CD14-positive monocyte (primary cell): ENCODE data around the gene PFDN1. TPM values are rescaled to one million over a fixed set of nuclear protein-coding genes. Genes with fewer than 3 reads are reported as not detected.
A peak's percentile ranks its signal among the peaks of the same experiment; 100 is the strongest.

ENCODE experiments used
- DNase-seq, 3 donors: peaks; one replicate each; pipeline ENCODE4 v3.0.0-alpha.2; 2011 to 2022
- H2AFZ ChIP-seq: 2 replicates; pipeline ENCODE4 v1.6.0; 2012; ENCODE audit warnings: mild to moderate bottlenecking, low read depth, low read length, inconsistent platforms; ENCODE audit not compliant: insufficient read depth, poor library complexity, severe bottlenecking
- H3K27ac ChIP-seq, 2 donors: 1 replicate in 1 of 2; 2 replicates in 1 of 2; pipeline ENCODE4 v1.5.1; 2012 to 2013; ENCODE audit warnings: low read length in 2 of 2, control low read depth in 1 of 2, inconsistent platforms in 1 of 2, low read depth in 1 of 2, mild to moderate bottlenecking in 1 of 2
- H3K27me3 ChIP-seq, 2 donors: one replicate each; pipeline versions ENCODE4 v1.6.0 to v1.6.1; 2011 to 2013; ENCODE audit warnings: low read length in 2 of 2; ENCODE audit not compliant: control insufficient read depth in 2 of 2, insufficient read depth in 2 of 2
- H3K36me3 ChIP-seq, 2 donors: replicated peaks in 1 of 2; 1 replicate in 1 of 2; 2 replicates in 1 of 2; pipeline versions ENCODE4 v1.5.1 to v1.6.1; 2012 to 2013; ENCODE audit warnings: low read length in 2 of 2, control low read depth in 1 of 2, inconsistent platforms in 1 of 2, mild to moderate bottlenecking in 1 of 2; ENCODE audit not compliant: insufficient read depth in 2 of 2, control insufficient read depth in 1 of 2
- H3K4me1 ChIP-seq, 2 donors: 1 replicate in 1 of 2; 2 replicates in 1 of 2; pipeline versions ENCODE4 v1.5.1 to v1.6.1; 2012 to 2013; ENCODE audit warnings: low read length in 2 of 2, control low read depth in 1 of 2, inconsistent platforms in 1 of 2, mild to moderate bottlenecking in 1 of 2, moderate library complexity in 1 of 2; ENCODE audit not compliant: insufficient read depth in 2 of 2, control insufficient read depth in 1 of 2
- H3K4me2 ChIP-seq: replicated peaks from 2 replicates; pipeline ENCODE3; 2012; ENCODE audit warnings: low read length, moderate library complexity, mild to moderate bottlenecking; ENCODE audit not compliant: poor library complexity, severe bottlenecking; ENCODE audit errors: extremely low read depth
- H3K4me3 ChIP-seq, 3 experiments: fragments of 200-600 bp in 1 of 3; sonication (generic) in 1 of 3; replicated peaks in 1 of 3; 1 replicate in 2 of 3; 2 replicates in 1 of 3; pipeline ENCODE4 v1.5.1; 2011 to 2013; ENCODE audit warnings: low read length in 3 of 3, mild to moderate bottlenecking in 3 of 3, control low read depth in 2 of 3, low read depth in 2 of 3, inconsistent platforms in 1 of 3, moderate library complexity in 1 of 3
- H3K79me2 ChIP-seq: 2 replicates; pipeline ENCODE4 v1.6.0; 2012; ENCODE audit warnings: mild to moderate bottlenecking, control low read depth, inconsistent platforms, low read length, moderate library complexity; ENCODE audit not compliant: insufficient read depth
- H3K9ac ChIP-seq: 2 replicates; pipeline ENCODE4 v1.6.0; 2017; ENCODE audit warnings: low read length, mild to moderate bottlenecking; ENCODE audit not compliant: insufficient read depth, poor library complexity, severe bottlenecking
- H3K9me3 ChIP-seq, 2 donors: replicated peaks in 1 of 2; 1 replicate in 1 of 2; 2 replicates in 1 of 2; pipeline versions ENCODE4 v1.5.1 to v1.6.1; 2012 to 2013; ENCODE audit warnings: low read length in 2 of 2, control low read depth in 1 of 2; ENCODE audit not compliant: control insufficient read depth in 1 of 2, insufficient read depth in 1 of 2
- H4K20me1 ChIP-seq: 2 replicates; pipeline ENCODE4 v1.6.0; 2012; ENCODE audit warnings: mild to moderate bottlenecking, low read length, control low read depth, moderate library complexity; ENCODE audit not compliant: insufficient read depth
- H3K27ac Mint-ChIP-seq, 7 donors: one replicate each; pipeline ENCODE4 v1.8.0; 2020; ENCODE audit warnings: mild to moderate bottlenecking in 7 of 7, mixed read lengths in 7 of 7, moderate library complexity in 6 of 7, inconsistent platforms in 2 of 7
- H3K27me3 Mint-ChIP-seq, 3 donors: one replicate each; pipeline ENCODE4 v1.8.0; 2021 to 2022; ENCODE audit warnings: low read depth in 3 of 3, mild to moderate bottlenecking in 3 of 3, mixed read lengths in 3 of 3, moderate library complexity in 3 of 3, inconsistent platforms in 1 of 3
- H3K36me3 Mint-ChIP-seq, 2 donors: one replicate each; pipeline ENCODE4 v1.8.0; 2020; ENCODE audit warnings: mixed read lengths in 2 of 2, inconsistent platforms in 1 of 2, mild to moderate bottlenecking in 1 of 2
- H3K4me1 Mint-ChIP-seq: one replicate; pipeline ENCODE4 v1.8.0; 2020; ENCODE audit warnings: mild to moderate bottlenecking, mixed read lengths
- H3K4me3 Mint-ChIP-seq, 2 donors: one replicate each; pipeline ENCODE4 v1.8.0; 2020; ENCODE audit warnings: mild to moderate bottlenecking in 2 of 2, mixed read lengths in 2 of 2, moderate library complexity in 1 of 2
- H3K9me3 Mint-ChIP-seq, 7 donors: one replicate each; pipeline ENCODE4 v1.8.0; 2020 to 2022; ENCODE audit warnings: mixed read lengths in 7 of 7, mild to moderate bottlenecking in 6 of 7, moderate library complexity in 6 of 7, inconsistent platforms in 2 of 7
- CTCF ChIP-seq: fragments of 200-600 bp; IDR thresholded peaks from one replicate; pipeline ENCODE4 v1.8.0; 2022; ENCODE audit warnings: antibody characterized with exemption, mild to moderate bottlenecking
- WGBS: methylation state at CpG from one replicate; pipeline ENCODE4 v1.1.5; 2013; ENCODE audit warnings: missing lambda C conversion rate; ENCODE audit not compliant: insufficient coverage; 5-methylcytosine and 5-hydroxymethylcytosine counted together
- intact Hi-C, 2 donors: fragments of 100-400 bp; cut with micrococcal nuclease; formaldehyde crosslinking; loops; one replicate each; pipeline versions ENCODE4 v1.15.0 to v1.15.1; 2023
- polyA plus RNA-seq, 3 donors: library from polyadenylated mRNA; depleted of rRNA in 1 of 3; unstranded in 2 of 3; stranded (reverse) in 1 of 3; fragments of 300-500 nt in 2 of 3; fragments of >200 nt in 1 of 3; fragmentation: Illumina TruSeq in 2 of 3; gene quantifications; 1 replicate in 2 of 3; 2 replicates in 1 of 3; pipeline ENCODE4 v1.2.3, GENCODE V29; 2012 to 2021

The PFDN1 gene
- polyA plus RNA-seq, 3 donors, result 44.7 to 105 (median 82.2) TPM

GRCh38 chr5:140324617-140325241, 21.8 kb upstream of the PFDN1 start:
- Histone ChIP-seq H3K4me1 (peaks cover 58 to 60% of the 10 kb centered on the region in 2 donors), H3K4me3 (peak overlapping the region in 1 of 3 experiments; percentile 0), H3K4me2 (no peak overlapping the region), H3K79me2 (no peaks in the 10 kb centered on the region), H3K27ac (peak overlapping the region; percentile 9 to 46), H3K27me3 (no peaks in the 10 kb centered on the region), H3K36me3 (no peaks in the 10 kb centered on the region), H4K20me1 (no peaks in the 10 kb centered on the region), H3K9me3 (no peaks in the 10 kb centered on the region), H3K9ac (no peak overlapping the region), H2AFZ (no peak overlapping the region)
- DNase-seq, result peak; percentile 68 to 85 (median 76)
- intact Hi-C loops, result loop anchor here (2.0 to 5.0 kb wide), 2 partner anchors 16 to 62 kb away; no protein-coding TSS in a partner anchor
- Mint-ChIP-seq H3K4me1 (peaks cover 69% of the 10 kb centered on the region), H3K9me3 (peaks cover 0 to 5% (median 0%) of the 10 kb centered on the region in 7 donors), H3K4me3 (peak overlapping the region; percentile 42 to 52), H3K27ac (peak overlapping the region; percentile 81 to 93 (median 88)), H3K27me3 (peaks cover 0 to 5% (median 4%) of the 10 kb centered on the region in 3 donors), H3K36me3 (peaks cover 6 to 11% of the 10 kb centered on the region in 2 donors)
- no CpG with 5 or more reads among the region's 1 CpG for WGBS
- TF ChIP-seq CTCF, result no peak

- Histone ChIP-seq H3K27me3 (no peaks in the 10 kb centered on the region), H2AFZ (no peak overlapping the region), H3K4me2 (no peak overlapping the region), H3K9me3 (no peaks in the 10 kb centered on the region), H3K79me2 (no peaks in the 10 kb centered on the region), H4K20me1 (no peaks in the 10 kb centered on the region), H3K4me3 (peak overlapping the region in 1 of 3 experiments; percentile 0), H3K4me1 (peaks cover 64 to 66% of the 10 kb centered on the region in 2 donors), H3K36me3 (no peaks in the 10 kb centered on the region), H3K27ac (peak overlapping the region; percentile 2 to 46), H3K9ac (no peak overlapping the region)
- DNase-seq, result no peak
- WGBS, result 83% methylated on average over 1 of the region's 5 CpGs
- H3K27ac Mint-ChIP-seq, result peak overlapping the region in 6 of 7 donors; percentile 69 to 92 (median 86)
- H3K9me3 Mint-ChIP-seq, result peaks cover 0 to 5% (median 0%) of the 10 kb centered on the region in 7 donors
- H3K27me3 Mint-ChIP-seq, result peaks cover 0 to 5% (median 4%) of the 10 kb centered on the region in 3 donors
- TF ChIP-seq CTCF, result no peak
- peak overlapping the region in 1 of 2 donors; percentile 21 for H3K4me3 Mint-ChIP-seq
- H3K4me1 Mint-ChIP-seq, result peaks cover 75% of the 10 kb centered on the region
- intact Hi-C loops, result loop anchor here (2.0 to 5.0 kb wide), 2 partner anchors 17 to 62 kb away; no protein-coding TSS in a partner anchor
- peaks cover 6 to 13% of the 10 kb centered on the region in 2 donors for H3K36me3 Mint-ChIP-seq
Observed at GRCh38 chr5:140324041-140324600, 21.2 kb upstream of the PFDN1 start.
